ENCODE measurements around the gene ZNF579.

ZNF579 gene

GRCh38 chr19:55527197-55528029, 53.2 kb downstream of the ZNF579 start:
- H3K9me3 Mint-ChIP-seq, result no peaks in the 10 kb centered on the region
- no peaks in the 10 kb centered on the region for H3K4me1 Mint-ChIP-seq
- H3K36me3 Mint-ChIP-seq, result no peaks in the 10 kb centered on the region
- peaks cover 8 to 18% of the 10 kb centered on the region in 2 donors for H3K27me3 Mint-ChIP-seq
- DNase-seq, result no peak
- ATAC-seq (replicated peaks), result no peak
- no peak overlapping the region for H3K27ac Mint-ChIP-seq
- no peak overlapping the region for H3K4me3 Mint-ChIP-seq
